ENCODE results near the gene DFFA. TPM values are rescaled to one million over a fixed set of nuclear protein-coding genes. Genes with fewer than 3 reads are reported as not detected.

DFFA gene
- polyA plus RNA-seq, 2 of the 4 experiments (the other 2 are of a cell fraction): 28.5 to 31.7 TPM

DNA sequence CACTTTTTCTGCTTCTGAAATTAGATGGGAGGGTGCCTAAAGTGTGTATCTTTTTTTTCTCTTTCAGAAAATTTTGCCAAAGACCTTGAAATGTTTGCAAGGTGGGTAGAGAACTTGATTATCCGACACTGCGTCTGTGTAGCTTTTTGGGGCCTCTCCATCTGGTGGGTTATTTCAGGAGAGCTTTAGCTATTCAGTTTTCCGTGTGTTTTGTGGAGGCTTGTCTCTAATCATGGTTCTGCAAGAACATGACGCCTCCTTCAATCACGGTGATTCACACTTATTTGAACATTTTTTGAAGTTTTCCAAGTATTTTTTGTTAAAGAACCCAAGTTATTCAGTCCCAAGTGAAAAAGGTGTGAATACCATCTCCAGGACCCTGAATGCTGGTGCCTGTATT, 37.7 kb downstream of the DFFA start (continued):
- TF ChIP-seq, protein P1, sequence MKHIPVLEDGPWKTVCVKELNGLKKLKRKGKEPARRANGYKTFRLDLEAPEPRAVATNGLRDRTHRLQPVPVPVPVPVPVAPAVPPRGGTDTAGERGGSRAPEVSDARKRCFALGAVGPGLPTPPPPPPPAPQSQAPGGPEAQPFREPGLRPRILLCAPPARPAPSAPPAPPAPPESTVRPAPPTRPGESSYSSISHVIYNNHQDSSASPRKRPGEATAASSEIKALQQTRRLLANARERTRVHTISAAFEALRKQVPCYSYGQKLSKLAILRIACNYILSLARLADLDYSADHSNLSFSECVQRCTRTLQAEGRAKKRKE (CRISPR knock-in tag; IDR thresholded peaks at IDR 0.05; ENCODE audit: low read depth): no peak
- no peak for TF ChIP-seq POLR2AphosphoS2 (conservative IDR thresholded peaks at IDR 0.05; ENCODE audit: low read length)

DNA sequence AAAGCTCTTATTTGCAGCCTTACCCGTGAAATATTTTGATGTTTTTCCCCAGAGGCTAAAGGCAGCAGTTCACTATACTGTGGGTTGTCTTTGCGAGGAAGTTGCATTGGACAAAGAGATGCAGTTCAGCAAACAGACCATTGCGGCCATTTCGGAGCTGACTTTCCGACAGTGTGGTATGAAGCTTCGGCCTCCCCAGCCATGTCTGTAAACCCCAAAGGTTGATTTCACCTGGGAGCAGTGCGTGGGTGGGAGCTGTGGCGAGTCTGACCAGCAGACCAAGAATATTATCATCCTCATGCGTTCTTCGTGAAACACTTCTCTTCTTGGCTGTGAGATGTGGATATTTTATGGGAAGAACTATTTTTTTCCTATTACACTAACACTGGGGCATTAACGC, 38.5 kb downstream of the DFFA start:
- CTCF ChIA-PET: interaction anchor here (1.0 to 6.6 kb wide), 4 partner anchors 9 to 225 kb away, joined by 3 to 63 read pairs (median 31); no protein-coding TSS in a partner anchor
- no peak for FAIRE-seq
- H3K4me2 ChIP-seq: no peak overlapping the region

DNA sequence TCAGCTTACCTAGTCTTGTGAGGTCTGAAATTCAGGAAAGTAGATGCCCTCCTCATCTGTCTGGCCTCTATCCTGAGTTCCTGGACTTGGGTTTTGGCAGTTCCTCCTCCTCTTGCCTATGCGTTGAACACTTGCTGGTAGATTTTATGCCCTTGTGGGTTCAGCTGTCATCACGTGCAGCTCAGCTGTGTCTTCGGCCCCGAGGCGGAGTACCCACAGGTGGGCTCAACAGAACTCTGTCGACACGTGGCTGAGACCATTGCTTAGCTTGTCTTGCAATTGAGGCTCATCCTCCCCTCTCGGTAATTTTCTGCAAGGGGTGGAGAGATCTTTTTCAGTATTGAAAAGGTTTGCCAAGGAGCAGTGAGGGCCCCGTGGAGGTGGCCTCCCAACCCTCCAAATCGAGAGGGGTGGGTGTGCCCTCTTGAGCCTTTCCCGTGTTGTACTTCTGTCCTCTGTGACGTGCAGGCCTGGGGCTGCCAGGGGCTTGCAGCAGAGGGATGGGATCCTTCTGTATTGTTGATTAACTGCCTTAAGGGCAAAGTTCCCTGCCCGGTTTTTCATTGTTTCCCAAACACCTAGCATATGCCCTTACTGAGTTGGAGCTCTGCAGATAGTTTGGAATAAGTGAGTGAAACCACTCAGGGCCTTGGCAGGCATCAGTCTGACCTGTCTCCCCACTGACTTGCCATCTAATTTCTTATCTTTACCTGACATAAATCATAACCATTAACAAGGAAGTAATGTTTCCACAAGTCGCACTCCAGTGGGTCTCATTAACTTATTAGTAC, 39.2 kb downstream of the DFFA start:
- TF ChIP-seq, protein P2, sequence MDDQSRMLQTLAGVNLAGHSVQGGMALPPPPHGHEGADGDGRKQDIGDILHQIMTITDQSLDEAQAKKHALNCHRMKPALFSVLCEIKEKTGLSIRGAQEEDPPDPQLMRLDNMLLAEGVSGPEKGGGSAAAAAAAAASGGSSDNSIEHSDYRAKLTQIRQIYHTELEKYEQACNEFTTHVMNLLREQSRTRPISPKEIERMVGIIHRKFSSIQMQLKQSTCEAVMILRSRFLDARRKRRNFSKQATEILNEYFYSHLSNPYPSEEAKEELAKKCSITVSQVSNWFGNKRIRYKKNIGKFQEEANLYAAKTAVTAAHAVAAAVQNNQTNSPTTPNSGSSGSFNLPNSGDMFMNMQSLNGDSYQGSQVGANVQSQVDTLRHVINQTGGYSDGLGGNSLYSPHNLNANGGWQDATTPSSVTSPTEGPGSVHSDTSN (IDR thresholded peaks at IDR 0.05): no peak
- TF ChIP-seq POLR2AphosphoS2 (conservative IDR thresholded peaks at IDR 0.05; ENCODE audit: low read length) (no peak), HEYL (CRISPR knock-in tag; IDR thresholded peaks at IDR 0.05) (no peak), POLR2A (IDR thresholded peaks at IDR 0.05; ENCODE audit: low read length) (no peak), MYC (IDR thresholded peaks at IDR 0.05; ENCODE audit: borderline replicate concordance, low read length) (no peak), SMC3 (IDR thresholded peaks at IDR 0.05) (no peak), CHD4 (IDR thresholded peaks at IDR 0.05; ENCODE audit: borderline replicate concordance) (no peak), ZFP36 (IDR thresholded peaks at IDR 0.05; ENCODE audit: borderline replicate concordance, partially characterized antibody) (no peak), JUN (IDR thresholded peaks at IDR 0.05) (no peak), NFE2L2 (conservative IDR thresholded peaks at IDR 0.05; ENCODE audit: low read length) (no peak), ZSCAN20 (CRISPR knock-in tag; IDR thresholded peaks at IDR 0.05) (no peak), FOSB (CRISPR knock-in tag; IDR thresholded peaks at IDR 0.05) (no peak)
- TF ChIP-seq, protein P3, sequence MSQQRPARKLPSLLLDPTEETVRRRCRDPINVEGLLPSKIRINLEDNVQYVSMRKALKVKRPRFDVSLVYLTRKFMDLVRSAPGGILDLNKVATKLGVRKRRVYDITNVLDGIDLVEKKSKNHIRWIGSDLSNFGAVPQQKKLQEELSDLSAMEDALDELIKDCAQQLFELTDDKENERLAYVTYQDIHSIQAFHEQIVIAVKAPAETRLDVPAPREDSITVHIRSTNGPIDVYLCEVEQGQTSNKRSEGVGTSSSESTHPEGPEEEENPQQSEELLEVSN (IDR thresholded peaks at IDR 0.05; ENCODE audit: borderline replicate concordance, low read depth): no peak
- FAIRE-seq (no peak), DNase-seq (ENCODE audit: low read depth in 1 of 2, low spot score in 1 of 2) (no peak), ATAC-seq (no peak)
- Histone ChIP-seq H3K9me3 (no peaks in the 10 kb centered on the region), H3K4me1 (peaks cover 12% of the 10 kb centered on the region; the same call in 2 of the 3 replicates), H3K4me2 (no peak overlapping the region), H3K27ac (no peak overlapping the region), H3K4me3 (no peak overlapping the region)
- CTCF ChIA-PET: interaction anchor here (1.3 to 6.6 kb wide), 3 partner anchors 9 to 60 kb away, joined by 3 to 63 read pairs (median 59); no protein-coding TSS in a partner anchor
- POLR2A ChIA-PET: no interaction called here
- WGBS (ENCODE audit: missing lambda C conversion rate): 75% methylated on average over 14 of the region's 14 CpGs

More for the DNA sequence above, 38.5 kb downstream of the DFFA start:
- 94% methylated on average over 11 of the region's 11 CpGs for WGBS (ENCODE audit: missing lambda C conversion rate)
- POLR2A ChIA-PET: no interaction called here
- DNase-seq (ENCODE audit: low read depth in 1 of 2, low spot score in 1 of 2): no peak
- TF ChIP-seq TP53 (CRISPR knock-in tag; IDR thresholded peaks at IDR 0.05): no peak
- TF ChIP-seq FOSB (CRISPR knock-in tag; IDR thresholded peaks at IDR 0.05): no peak
- no peak for TF ChIP-seq NPAS2 (CRISPR knock-in tag; IDR thresholded peaks at IDR 0.05; ENCODE audit: borderline replicate concordance)
- TF ChIP-seq PHF8 (IDR thresholded peaks at IDR 0.05; ENCODE audit: borderline replicate concordance, low read depth): no peak
- no peak for TF ChIP-seq MAZ (IDR thresholded peaks at IDR 0.05; ENCODE audit: borderline replicate concordance, low read depth, low read length)
- TF ChIP-seq, protein P4, sequence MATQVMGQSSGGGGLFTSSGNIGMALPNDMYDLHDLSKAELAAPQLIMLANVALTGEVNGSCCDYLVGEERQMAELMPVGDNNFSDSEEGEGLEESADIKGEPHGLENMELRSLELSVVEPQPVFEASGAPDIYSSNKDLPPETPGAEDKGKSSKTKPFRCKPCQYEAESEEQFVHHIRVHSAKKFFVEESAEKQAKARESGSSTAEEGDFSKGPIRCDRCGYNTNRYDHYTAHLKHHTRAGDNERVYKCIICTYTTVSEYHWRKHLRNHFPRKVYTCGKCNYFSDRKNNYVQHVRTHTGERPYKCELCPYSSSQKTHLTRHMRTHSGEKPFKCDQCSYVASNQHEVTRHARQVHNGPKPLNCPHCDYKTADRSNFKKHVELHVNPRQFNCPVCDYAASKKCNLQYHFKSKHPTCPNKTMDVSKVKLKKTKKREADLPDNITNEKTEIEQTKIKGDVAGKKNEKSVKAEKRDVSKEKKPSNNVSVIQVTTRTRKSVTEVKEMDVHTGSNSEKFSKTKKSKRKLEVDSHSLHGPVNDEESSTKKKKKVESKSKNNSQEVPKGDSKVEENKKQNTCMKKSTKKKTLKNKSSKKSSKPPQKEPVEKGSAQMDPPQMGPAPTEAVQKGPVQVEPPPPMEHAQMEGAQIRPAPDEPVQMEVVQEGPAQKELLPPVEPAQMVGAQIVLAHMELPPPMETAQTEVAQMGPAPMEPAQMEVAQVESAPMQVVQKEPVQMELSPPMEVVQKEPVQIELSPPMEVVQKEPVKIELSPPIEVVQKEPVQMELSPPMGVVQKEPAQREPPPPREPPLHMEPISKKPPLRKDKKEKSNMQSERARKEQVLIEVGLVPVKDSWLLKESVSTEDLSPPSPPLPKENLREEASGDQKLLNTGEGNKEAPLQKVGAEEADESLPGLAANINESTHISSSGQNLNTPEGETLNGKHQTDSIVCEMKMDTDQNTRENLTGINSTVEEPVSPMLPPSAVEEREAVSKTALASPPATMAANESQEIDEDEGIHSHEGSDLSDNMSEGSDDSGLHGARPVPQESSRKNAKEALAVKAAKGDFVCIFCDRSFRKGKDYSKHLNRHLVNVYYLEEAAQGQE (IDR thresholded peaks at IDR 0.05): no peak
- no peak for TF ChIP-seq CEBPB (IDR thresholded peaks at IDR 0.05)
- TF ChIP-seq, protein P5, sequence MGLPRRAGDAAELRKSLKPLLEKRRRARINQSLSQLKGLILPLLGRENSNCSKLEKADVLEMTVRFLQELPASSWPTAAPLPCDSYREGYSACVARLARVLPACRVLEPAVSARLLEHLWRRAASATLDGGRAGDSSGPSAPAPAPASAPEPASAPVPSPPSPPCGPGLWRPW (IDR thresholded peaks at IDR 0.05): no peak
- TF ChIP-seq HOXB5 (CRISPR knock-in tag; IDR thresholded peaks at IDR 0.05): no peak
- no peak for TF ChIP-seq RFX5 (IDR thresholded peaks at IDR 0.05)
- TF ChIP-seq, protein P6, sequence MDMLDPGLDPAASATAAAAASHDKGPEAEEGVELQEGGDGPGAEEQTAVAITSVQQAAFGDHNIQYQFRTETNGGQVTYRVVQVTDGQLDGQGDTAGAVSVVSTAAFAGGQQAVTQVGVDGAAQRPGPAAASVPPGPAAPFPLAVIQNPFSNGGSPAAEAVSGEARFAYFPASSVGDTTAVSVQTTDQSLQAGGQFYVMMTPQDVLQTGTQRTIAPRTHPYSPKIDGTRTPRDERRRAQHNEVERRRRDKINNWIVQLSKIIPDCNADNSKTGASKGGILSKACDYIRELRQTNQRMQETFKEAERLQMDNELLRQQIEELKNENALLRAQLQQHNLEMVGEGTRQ (IDR thresholded peaks at IDR 0.05): no peak
- TF ChIP-seq ZNF302 (CRISPR knock-in tag; IDR thresholded peaks at IDR 0.05): no peak
- no peak for TF ChIP-seq EHF (CRISPR knock-in tag; IDR thresholded peaks at IDR 0.05)
- Histone ChIP-seq H3K4me1 (peaks cover 8% of the 10 kb centered on the region; the same call in 2 of the 3 replicates), H3K4me3 (no peak overlapping the region), H3K27ac (no peak overlapping the region), H3K9me3 (no peaks in the 10 kb centered on the region)
- ATAC-seq: no peak

All from A549 (cell line).